ENCODE data around the gene HECTD4. TPM values are rescaled to one million over a fixed set of nuclear protein-coding genes. Genes with fewer than 3 reads are reported as not detected.
A peak's percentile ranks its signal among the peaks of the same experiment; 100 is the strongest.

The HECTD4 gene
- total RNA-seq, 2 donors from 2014 or later: 46.6 to 48.2 TPM

GRCh38 chr12:112370868-112371510 lies 11.2 kb downstream of the HECTD4 start:
- Mint-ChIP-seq H3K27ac (no peak overlapping the region), H3K9me3 (no peaks in the 10 kb centered on the region), H3K27me3 (ENCODE audit: insufficient read depth) (no peaks in the 10 kb centered on the region), H3K36me3 (ENCODE audit: low read depth) (peaks cover 6% of the 10 kb centered on the region), H3K4me1 (peaks cover 9% of the 10 kb centered on the region), H3K4me3 (no peak overlapping the region)
- Histone ChIP-seq H3K27me3 (ENCODE audit: control insufficient read depth, insufficient read depth, low read length, poor library complexity, severe bottlenecking) (no peaks in the 10 kb centered on the region), H3K4me1 (ENCODE audit: control insufficient read depth, insufficient read depth, low read length) (no peaks in the 10 kb centered on the region), H3K36me3 (ENCODE audit: control insufficient read depth, insufficient read depth, low read length) (peaks cover 6% of the 10 kb centered on the region), H3K27ac (ENCODE audit: low read depth, low read length) (no peak overlapping the region), H3K9ac (ENCODE audit: extremely low read depth, low read length, poor library complexity, severe bottlenecking) (no peak overlapping the region), H3K4me3 (ENCODE audit: low read length) (no peak overlapping the region), H3K9me3 (ENCODE audit: control insufficient read depth, low read length) (peaks cover 4% of the 10 kb centered on the region)
- 72 to 87% methylated on average over 6 to 7 of the region's 8 CpGs for WGBS, 2 experiments (ENCODE audit: insufficient coverage in 1 of 2, insufficient read length in 1 of 2)
- peak; percentile 62 for DNase-seq
- no peak for TF ChIP-seq CTCF (conservative IDR thresholded peaks at IDR 0.05)

- Histone ChIP-seq H3K9me3 (ENCODE audit: control insufficient read depth, low read length) (peaks cover 3% of the 10 kb centered on the region), H3K27me3 (ENCODE audit: control insufficient read depth, insufficient read depth, low read length, poor library complexity, severe bottlenecking) (no peaks in the 10 kb centered on the region), H3K36me3 (ENCODE audit: control insufficient read depth, insufficient read depth, low read length) (peaks cover 3% of the 10 kb centered on the region), H3K27ac (ENCODE audit: low read depth, low read length) (no peak overlapping the region), H3K4me3 (ENCODE audit: low read length) (no peak overlapping the region), H3K9ac (ENCODE audit: extremely low read depth, low read length, poor library complexity, severe bottlenecking) (no peak overlapping the region), H3K4me1 (ENCODE audit: control insufficient read depth, insufficient read depth, low read length) (no peaks in the 10 kb centered on the region)
- Mint-ChIP-seq H3K4me1 (peaks cover 9% of the 10 kb centered on the region), H3K36me3 (ENCODE audit: low read depth) (peaks cover 4% of the 10 kb centered on the region), H3K27me3 (ENCODE audit: insufficient read depth) (no peaks in the 10 kb centered on the region), H3K27ac (peak overlapping the region; percentile 38), H3K9me3 (no peaks in the 10 kb centered on the region), H3K4me3 (no peak overlapping the region)
- 40 to 85% methylated on average over 1 of the region's 1 CpG for WGBS, 2 experiments (ENCODE audit: insufficient coverage in 1 of 2, insufficient read length in 1 of 2)
- DNase-seq: no peak
- no peak for TF ChIP-seq CTCF (conservative IDR thresholded peaks at IDR 0.05)
Observed at GRCh38 chr12:112370199-112370598, 12.0 kb downstream of the HECTD4 start.

GRCh38 chr12:112368856-112369255 lies 13.4 kb downstream of the HECTD4 start:
- Mint-ChIP-seq H3K27me3 (ENCODE audit: insufficient read depth) (no peaks in the 10 kb centered on the region), H3K36me3 (ENCODE audit: low read depth) (no peaks in the 10 kb centered on the region), H3K4me1 (peaks cover 9% of the 10 kb centered on the region), H3K27ac (no peak overlapping the region), H3K9me3 (no peaks in the 10 kb centered on the region), H3K4me3 (no peak overlapping the region)
- no peak for TF ChIP-seq CTCF (conservative IDR thresholded peaks at IDR 0.05)
- no peak overlapping the region for H3K27ac ChIP-seq (ENCODE audit: low read depth, low read length)
- peak; percentile 30 for DNase-seq
- no peaks in the 10 kb centered on the region for H3K4me1 ChIP-seq (ENCODE audit: control insufficient read depth, insufficient read depth, low read length)
- H3K4me3 ChIP-seq (ENCODE audit: low read length): no peak overlapping the region
- no peaks in the 10 kb centered on the region for H3K27me3 ChIP-seq (ENCODE audit: control insufficient read depth, insufficient read depth, low read length, poor library complexity, severe bottlenecking)
- WGBS, 2 experiments (ENCODE audit: insufficient coverage in 1 of 2, insufficient read length in 1 of 2): 90 to 92% methylated on average over 4 to 6 of the region's 6 CpGs
- no peak overlapping the region for H3K9ac ChIP-seq (ENCODE audit: extremely low read depth, low read length, poor library complexity, severe bottlenecking)
- no peaks in the 10 kb centered on the region for H3K36me3 ChIP-seq (ENCODE audit: control insufficient read depth, insufficient read depth, low read length)
- no peaks in the 10 kb centered on the region for H3K9me3 ChIP-seq (ENCODE audit: control insufficient read depth, low read length)

Data from endodermal cell (in vitro differentiated cells).